Skeletal muscle tissue (tissue), 4 donors: ENCODE results near the gene ACTR6. TPM values are rescaled to one million over a fixed set of nuclear protein-coding genes. Genes with fewer than 3 reads are reported as not detected.

Source experiments
- H3K27ac ChIP-seq: one replicate; pipeline ENCODE4 v1.7.0; 2013; ENCODE audit warnings: mild to moderate bottlenecking, low read depth, low read length, inconsistent platforms
- H3K27me3 ChIP-seq, 3 donors: one replicate each; pipeline ENCODE4 v1.7.0; 2013; ENCODE audit warnings: low read length in 3 of 3; ENCODE audit not compliant: control insufficient read depth in 3 of 3, insufficient read depth in 3 of 3
- H3K36me3 ChIP-seq, 3 donors: one replicate each; pipeline ENCODE4 v1.7.0; 2013; ENCODE audit warnings: low read length in 3 of 3; ENCODE audit not compliant: control insufficient read depth in 3 of 3, insufficient read depth in 3 of 3
- H3K4me1 ChIP-seq, 3 donors: one replicate each; pipeline ENCODE4 v1.7.0; 2013; ENCODE audit warnings: low read length in 3 of 3, mild to moderate bottlenecking in 3 of 3; ENCODE audit not compliant: control insufficient read depth in 3 of 3, insufficient read depth in 3 of 3
- H3K4me3 ChIP-seq, 3 donors: one replicate each; pipeline ENCODE4 v1.7.0; 2013; ENCODE audit warnings: low read length in 3 of 3
- H3K9ac ChIP-seq, 3 donors: one replicate each; pipeline ENCODE4 v1.7.0; 2013; ENCODE audit warnings: low read length in 3 of 3, mild to moderate bottlenecking in 3 of 3, moderate library complexity in 2 of 3, low read depth in 1 of 3
- H3K9me3 ChIP-seq, 3 donors: one replicate each; pipeline ENCODE4 v1.7.0; 2013; ENCODE audit warnings: low read length in 3 of 3; ENCODE audit not compliant: control insufficient read depth in 3 of 3
- total RNA-seq: library from RNA; depleted of rRNA; stranded (reverse); fragments of >200 nt; gene quantifications from one replicate; pipeline ENCODE4 v1.2.3, GENCODE V29; 2014
- donor health status: Osteomylitis.

ACTR6 gene
- total RNA-seq, 1 donor from 2014 or later = 9.4 TPM

DNA sequence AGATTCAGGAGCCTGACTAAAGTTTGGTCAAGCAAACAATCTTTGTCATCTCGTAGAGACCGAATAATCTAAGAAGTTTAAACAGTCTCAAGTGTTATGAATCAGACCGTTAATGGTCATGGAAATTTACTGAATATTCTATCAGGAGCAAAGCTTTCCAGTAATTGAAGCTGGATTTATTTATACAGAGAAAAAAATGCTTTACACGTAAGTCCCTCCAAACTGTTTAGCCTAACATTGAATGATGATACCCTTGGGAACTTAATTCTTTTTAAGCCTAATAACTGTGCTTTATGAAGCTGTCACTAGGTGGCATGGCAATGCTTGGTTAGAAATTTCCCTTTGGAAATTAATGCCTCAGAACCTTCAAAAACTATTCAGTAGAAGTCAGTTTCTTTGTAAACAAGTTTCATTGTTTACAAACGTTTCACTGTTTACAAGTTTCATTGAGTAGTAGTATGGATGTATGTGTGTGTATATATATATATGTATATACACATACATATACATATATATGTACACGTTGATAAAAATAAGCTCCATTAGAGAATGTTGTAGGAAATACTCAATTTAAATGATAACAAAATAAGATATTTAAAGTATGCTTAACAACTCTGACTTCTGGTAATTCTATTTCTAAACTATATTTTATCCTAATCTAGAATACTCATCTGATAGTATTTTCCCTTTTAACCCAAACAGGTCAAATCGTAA, 34.1 kb downstream of the ACTR6 start:
- Histone ChIP-seq H3K27ac (peak overlapping the region; percentile 33), H3K9ac (peak overlapping the region in 1 of 3 donors; percentile 30), H3K27me3 (no peaks in the 10 kb centered on the region), H3K9me3 (no peaks in the 10 kb centered on the region), H3K4me3 (no peak overlapping the region), H3K4me1 (no peaks in the 10 kb centered on the region), H3K36me3 (no peaks in the 10 kb centered on the region)

- no peak overlapping the region for H3K9ac ChIP-seq
- no peaks in the 10 kb centered on the region for H3K9me3 ChIP-seq
- H3K27ac ChIP-seq = no peak overlapping the region
- H3K4me3 ChIP-seq = no peak overlapping the region
- no peaks in the 10 kb centered on the region for H3K4me1 ChIP-seq
- H3K27me3 ChIP-seq = no peaks in the 10 kb centered on the region
- no peaks in the 10 kb centered on the region for H3K36me3 ChIP-seq
Observed at GRCh38 chr12:100238801-100239200, 38.2 kb downstream of the ACTR6 start.

DNA sequence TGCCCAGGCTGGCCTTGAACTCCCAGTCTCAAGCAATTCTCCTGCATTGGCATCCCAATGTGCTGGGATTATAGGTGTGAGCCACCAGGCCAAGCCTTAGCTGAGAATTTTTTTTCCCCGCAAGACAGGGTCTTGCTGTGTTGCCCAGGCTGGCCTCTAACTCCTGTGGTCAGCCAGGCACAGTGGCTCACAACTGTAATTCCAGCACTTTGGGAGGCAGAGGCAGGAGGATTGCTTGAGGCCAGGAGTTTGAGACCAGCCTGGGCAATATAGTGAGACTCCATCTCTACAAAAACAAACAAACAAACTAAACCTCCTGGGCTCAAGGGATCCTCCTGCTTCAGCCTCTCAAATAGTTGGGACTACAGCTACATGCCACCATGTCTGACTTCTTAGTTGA, 39.0 kb downstream of the ACTR6 start:
- Histone ChIP-seq H3K27ac (no peak overlapping the region), H3K27me3 (no peaks in the 10 kb centered on the region), H3K9ac (no peak overlapping the region), H3K36me3 (no peaks in the 10 kb centered on the region), H3K4me1 (no peaks in the 10 kb centered on the region), H3K4me3 (no peak overlapping the region), H3K9me3 (no peaks in the 10 kb centered on the region)

- Histone ChIP-seq H3K4me1 (no peaks in the 10 kb centered on the region), H3K36me3 (no peaks in the 10 kb centered on the region)
Observed at GRCh38 chr12:100243137-100243536, 42.5 kb downstream of the ACTR6 start.

DNA sequence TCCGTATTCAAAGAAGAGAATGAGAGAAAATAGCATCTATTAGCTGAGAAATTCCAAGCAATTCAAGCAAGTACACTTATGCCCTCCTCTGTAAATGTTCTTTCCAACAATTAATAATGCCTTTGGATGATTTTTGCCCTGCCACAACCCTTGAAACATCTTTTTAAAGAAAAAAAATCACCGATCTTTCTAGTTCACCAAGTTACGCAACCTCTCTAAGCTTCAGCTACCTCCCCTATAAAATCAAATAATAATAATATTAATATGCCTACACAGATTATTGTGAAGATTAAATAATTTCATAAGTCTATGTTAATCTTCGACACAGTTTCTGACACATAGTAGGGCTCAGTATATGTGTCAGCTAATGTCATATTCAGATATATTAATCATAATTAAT, 47.1 kb downstream of the ACTR6 start:
- H3K9ac ChIP-seq = no peak overlapping the region
- H3K27me3 ChIP-seq = no peaks in the 10 kb centered on the region
- H3K9me3 ChIP-seq = no peaks in the 10 kb centered on the region
- no peak overlapping the region for H3K27ac ChIP-seq
- H3K4me1 ChIP-seq = no peaks in the 10 kb centered on the region
- no peaks in the 10 kb centered on the region for H3K36me3 ChIP-seq
- no peak overlapping the region for H3K4me3 ChIP-seq

More at GRCh38 chr12:100243137-100243536, 42.5 kb downstream of the ACTR6 start:
- Histone ChIP-seq H3K27me3 (no peaks in the 10 kb centered on the region), H3K27ac (no peak overlapping the region), H3K4me3 (no peak overlapping the region), H3K9me3 (no peaks in the 10 kb centered on the region), H3K9ac (no peak overlapping the region)

DNA sequence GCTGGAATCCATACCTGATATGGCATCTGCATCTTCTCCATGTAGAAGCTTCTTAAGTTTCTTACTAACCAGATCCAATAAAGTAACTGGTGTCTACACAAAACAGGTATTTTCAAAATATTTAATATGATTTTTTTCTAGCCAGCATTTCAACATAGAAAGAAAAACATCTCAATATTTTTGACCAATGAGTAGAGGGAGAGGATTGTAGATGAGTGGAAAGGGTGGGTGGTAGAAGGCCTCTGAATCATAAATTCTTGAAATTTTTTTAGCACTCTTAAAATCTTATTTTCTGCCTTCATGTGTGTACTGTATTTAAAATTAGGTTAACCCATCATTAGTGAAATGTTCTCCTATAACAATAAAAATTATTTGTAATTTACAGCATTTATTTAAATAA, 48.3 kb downstream of the ACTR6 start:
- Histone ChIP-seq H3K27me3 (no peaks in the 10 kb centered on the region), H3K9me3 (no peaks in the 10 kb centered on the region), H3K27ac (no peak overlapping the region), H3K4me3 (no peak overlapping the region), H3K4me1 (no peaks in the 10 kb centered on the region), H3K9ac (no peak overlapping the region), H3K36me3 (no peaks in the 10 kb centered on the region)

- H3K4me3 ChIP-seq = no peak overlapping the region
Observed at GRCh38 chr12:100249941-100250340, 49.3 kb downstream of the ACTR6 start.

GRCh38 chr12:100251917-100252316, 51.3 kb downstream of the ACTR6 start:
- Histone ChIP-seq H3K4me3 (no peak overlapping the region), H3K9ac (no peak overlapping the region), H3K36me3 (no peaks in the 10 kb centered on the region), H3K4me1 (no peaks in the 10 kb centered on the region), H3K27ac (no peak overlapping the region), H3K9me3 (no peaks in the 10 kb centered on the region), H3K27me3 (no peaks in the 10 kb centered on the region)

More at GRCh38 chr12:100249941-100250340, 49.3 kb downstream of the ACTR6 start:
- Histone ChIP-seq H3K4me1 (no peaks in the 10 kb centered on the region), H3K36me3 (no peaks in the 10 kb centered on the region), H3K27me3 (no peaks in the 10 kb centered on the region), H3K9me3 (no peaks in the 10 kb centered on the region), H3K9ac (no peak overlapping the region), H3K27ac (no peak overlapping the region)

DNA sequence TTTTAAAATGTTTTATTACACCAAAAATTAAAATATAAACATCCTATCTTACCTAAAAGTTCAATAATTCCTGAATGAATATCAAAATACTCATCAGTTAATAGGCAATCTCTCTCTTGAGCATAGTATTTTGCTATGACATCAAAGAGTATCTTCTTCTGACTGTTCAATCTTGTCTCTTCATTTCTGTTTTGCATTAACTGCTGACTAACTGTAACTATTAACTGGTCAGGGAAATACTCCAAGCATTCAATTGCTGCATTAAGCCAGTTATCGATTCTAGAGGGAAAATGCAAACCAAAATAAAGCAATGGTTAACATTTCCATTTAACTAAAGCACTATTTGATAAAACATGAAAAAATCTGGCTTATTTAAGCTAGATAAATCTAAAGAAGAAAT, 52.8 kb downstream of the ACTR6 start:
- no peak overlapping the region for H3K9ac ChIP-seq
- H3K4me3 ChIP-seq = no peak overlapping the region
- H3K9me3 ChIP-seq = no peaks in the 10 kb centered on the region
- H3K4me1 ChIP-seq = no peaks in the 10 kb centered on the region
- H3K36me3 ChIP-seq = no peaks in the 10 kb centered on the region
- no peak overlapping the region for H3K27ac ChIP-seq
- H3K27me3 ChIP-seq = no peaks in the 10 kb centered on the region

DNA sequence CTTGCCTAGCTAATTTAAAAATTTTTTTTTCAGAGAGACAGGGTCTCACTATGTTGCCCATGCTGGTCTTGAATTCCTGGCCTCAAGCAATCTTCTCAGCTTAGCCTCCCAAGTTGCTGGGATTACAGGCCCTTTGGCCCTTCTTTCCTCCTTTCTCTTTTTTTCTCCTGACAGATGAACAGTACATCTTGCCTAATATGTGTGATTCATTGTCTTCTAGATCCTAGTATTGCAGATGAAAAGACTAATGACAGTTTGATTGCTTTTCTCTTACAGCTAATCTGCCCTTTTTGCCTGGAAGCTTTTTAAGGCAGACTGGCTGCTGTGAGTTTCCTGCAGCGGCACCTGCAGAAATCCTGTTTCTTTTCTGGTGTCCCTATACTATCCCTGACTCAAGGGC, 54.3 kb downstream of the ACTR6 start:
- H3K9me3 ChIP-seq = no peaks in the 10 kb centered on the region
- no peaks in the 10 kb centered on the region for H3K36me3 ChIP-seq
- H3K27me3 ChIP-seq = no peaks in the 10 kb centered on the region
- no peak overlapping the region for H3K9ac ChIP-seq
- no peak overlapping the region for H3K4me3 ChIP-seq
- H3K27ac ChIP-seq = no peak overlapping the region
- no peaks in the 10 kb centered on the region for H3K4me1 ChIP-seq
